ENCODE data around the gene CASZ1.

GRCh38 chr1:10761503-10762152, 34.8 kb downstream of the CASZ1 start:
- no peak for TF ChIP-seq EP300 (IDR thresholded peaks at IDR 0.05)
- TF ChIP-seq MYC (IDR thresholded peaks at IDR 0.05; ENCODE audit: borderline replicate concordance, low read length), result no peak
- no peak for TF ChIP-seq CTCF (IDR thresholded peaks at IDR 0.05)
- TF ChIP-seq MAX (IDR thresholded peaks at IDR 0.05), result no peak
- TF ChIP-seq, protein P1, sequence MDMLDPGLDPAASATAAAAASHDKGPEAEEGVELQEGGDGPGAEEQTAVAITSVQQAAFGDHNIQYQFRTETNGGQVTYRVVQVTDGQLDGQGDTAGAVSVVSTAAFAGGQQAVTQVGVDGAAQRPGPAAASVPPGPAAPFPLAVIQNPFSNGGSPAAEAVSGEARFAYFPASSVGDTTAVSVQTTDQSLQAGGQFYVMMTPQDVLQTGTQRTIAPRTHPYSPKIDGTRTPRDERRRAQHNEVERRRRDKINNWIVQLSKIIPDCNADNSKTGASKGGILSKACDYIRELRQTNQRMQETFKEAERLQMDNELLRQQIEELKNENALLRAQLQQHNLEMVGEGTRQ (IDR thresholded peaks at IDR 0.05), result no peak
- TF ChIP-seq EHMT2 (IDR thresholded peaks at IDR 0.05; ENCODE audit: low read depth), result no peak
- TF ChIP-seq, protein P2, sequence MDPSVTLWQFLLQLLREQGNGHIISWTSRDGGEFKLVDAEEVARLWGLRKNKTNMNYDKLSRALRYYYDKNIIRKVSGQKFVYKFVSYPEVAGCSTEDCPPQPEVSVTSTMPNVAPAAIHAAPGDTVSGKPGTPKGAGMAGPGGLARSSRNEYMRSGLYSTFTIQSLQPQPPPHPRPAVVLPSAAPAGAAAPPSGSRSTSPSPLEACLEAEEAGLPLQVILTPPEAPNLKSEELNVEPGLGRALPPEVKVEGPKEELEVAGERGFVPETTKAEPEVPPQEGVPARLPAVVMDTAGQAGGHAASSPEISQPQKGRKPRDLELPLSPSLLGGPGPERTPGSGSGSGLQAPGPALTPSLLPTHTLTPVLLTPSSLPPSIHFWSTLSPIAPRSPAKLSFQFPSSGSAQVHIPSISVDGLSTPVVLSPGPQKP (IDR thresholded peaks at IDR 0.05; ENCODE audit: low read depth, low read length), result no peak
